GM21528 (cell line): ENCODE data around the gene TNRC6B.
"Not testable (repeated sequence)": the region's sequence is repeated elsewhere in the genome, so short reads cannot be mapped to it uniquely, and the experiment has no call there.

ENCODE experiments used
- ATAC-seq: cut with Tn5 transposase; IDR thresholded peaks from one replicate; pipeline ENCODE4 v1.9.1; 2021; ENCODE audit warnings: mild to moderate bottlenecking, moderate library complexity; ENCODE audit not compliant: unreplicated experiment, low FRiP score

The TNRC6B gene, protein sequence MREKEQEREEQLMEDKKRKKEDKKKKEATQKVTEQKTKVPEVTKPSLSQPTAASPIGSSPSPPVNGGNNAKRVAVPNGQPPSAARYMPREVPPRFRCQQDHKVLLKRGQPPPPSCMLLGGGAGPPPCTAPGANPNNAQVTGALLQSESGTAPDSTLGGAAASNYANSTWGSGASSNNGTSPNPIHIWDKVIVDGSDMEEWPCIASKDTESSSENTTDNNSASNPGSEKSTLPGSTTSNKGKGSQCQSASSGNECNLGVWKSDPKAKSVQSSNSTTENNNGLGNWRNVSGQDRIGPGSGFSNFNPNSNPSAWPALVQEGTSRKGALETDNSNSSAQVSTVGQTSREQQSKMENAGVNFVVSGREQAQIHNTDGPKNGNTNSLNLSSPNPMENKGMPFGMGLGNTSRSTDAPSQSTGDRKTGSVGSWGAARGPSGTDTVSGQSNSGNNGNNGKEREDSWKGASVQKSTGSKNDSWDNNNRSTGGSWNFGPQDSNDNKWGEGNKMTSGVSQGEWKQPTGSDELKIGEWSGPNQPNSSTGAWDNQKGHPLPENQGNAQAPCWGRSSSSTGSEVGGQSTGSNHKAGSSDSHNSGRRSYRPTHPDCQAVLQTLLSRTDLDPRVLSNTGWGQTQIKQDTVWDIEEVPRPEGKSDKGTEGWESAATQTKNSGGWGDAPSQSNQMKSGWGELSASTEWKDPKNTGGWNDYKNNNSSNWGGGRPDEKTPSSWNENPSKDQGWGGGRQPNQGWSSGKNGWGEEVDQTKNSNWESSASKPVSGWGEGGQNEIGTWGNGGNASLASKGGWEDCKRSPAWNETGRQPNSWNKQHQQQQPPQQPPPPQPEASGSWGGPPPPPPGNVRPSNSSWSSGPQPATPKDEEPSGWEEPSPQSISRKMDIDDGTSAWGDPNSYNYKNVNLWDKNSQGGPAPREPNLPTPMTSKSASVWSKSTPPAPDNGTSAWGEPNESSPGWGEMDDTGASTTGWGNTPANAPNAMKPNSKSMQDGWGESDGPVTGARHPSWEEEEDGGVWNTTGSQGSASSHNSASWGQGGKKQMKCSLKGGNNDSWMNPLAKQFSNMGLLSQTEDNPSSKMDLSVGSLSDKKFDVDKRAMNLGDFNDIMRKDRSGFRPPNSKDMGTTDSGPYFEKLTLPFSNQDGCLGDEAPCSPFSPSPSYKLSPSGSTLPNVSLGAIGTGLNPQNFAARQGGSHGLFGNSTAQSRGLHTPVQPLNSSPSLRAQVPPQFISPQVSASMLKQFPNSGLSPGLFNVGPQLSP (N-terminal part only)

GRCh38 chr22:40177738-40178416, at the start of gene TNRC6B:
Gene TNRC6B, plus strand, starts transcription at chr22:40177925. Its CDS starts 211 bp downstream, at chr22:40178136.
- ATAC-seq: peak; percentile 81

- ATAC-seq: no peak
These were observed 48.7 kb upstream of the TNRC6B start for GRCh38 chr22:40128989-40129388.

- no peak for ATAC-seq
These were observed 40.6 kb upstream of the TNRC6B start for GRCh38 chr22:40137132-40137531.

DNA sequence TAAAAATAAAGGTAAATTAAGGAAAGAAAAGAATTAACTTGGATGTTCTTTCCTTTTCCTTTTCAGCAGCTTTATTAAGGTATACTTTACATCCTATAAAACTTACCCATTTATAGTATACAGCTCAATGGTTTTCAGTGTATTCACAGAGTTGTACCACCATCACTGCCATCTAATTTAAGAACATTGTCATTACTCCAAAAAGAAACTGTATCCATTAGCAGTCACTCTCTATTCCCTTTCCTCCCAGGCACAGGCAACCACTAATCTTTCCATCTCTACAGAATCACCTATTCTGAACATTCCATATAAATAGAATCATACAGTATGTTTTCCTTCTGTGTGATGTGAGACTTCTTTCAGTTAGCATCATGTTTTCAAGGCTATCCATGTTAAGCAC, 38.9 kb upstream of the TNRC6B start:
- ATAC-seq: no peak

GRCh38 chr22:40147388-40148176, 30.1 kb upstream of the TNRC6B start:
- no peak for ATAC-seq

DNA sequence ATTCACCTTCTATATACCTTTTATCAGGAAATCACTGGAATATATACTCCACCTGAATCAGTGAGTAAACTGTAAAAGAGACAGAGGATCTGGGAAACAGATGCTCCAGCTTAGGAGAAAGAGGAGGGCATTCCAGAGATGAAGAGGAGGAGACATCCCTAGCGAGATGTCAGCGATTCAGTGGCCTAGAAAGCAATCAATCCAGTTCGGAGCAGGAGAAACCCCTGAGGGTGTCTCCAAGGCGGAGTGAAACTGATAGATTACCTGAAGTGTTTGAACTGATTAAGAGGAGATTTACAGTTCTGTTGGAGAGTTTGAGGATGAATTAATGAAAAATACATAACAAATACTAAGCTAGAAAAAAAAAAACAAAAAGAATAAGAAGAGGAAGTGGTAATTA, 24.5 kb upstream of the TNRC6B start:
- no peak for ATAC-seq

DNA sequence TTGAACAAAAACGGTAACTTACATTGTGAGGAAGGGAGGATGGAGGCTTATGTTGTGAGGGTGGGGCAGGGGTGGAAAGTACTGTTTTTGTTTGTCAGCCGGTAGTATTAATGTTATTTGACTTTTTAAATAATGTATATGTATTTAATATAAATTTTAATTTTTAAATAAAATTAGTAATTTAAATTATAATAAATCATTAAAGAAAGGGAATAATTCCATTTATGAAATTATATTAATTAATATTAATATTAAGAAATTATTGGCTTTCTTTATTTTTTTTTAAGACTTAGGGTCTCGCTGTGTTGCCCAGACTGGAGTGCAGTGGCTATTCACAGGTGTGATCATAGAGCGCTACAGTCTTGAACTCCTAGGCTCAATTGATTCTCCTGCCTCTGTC, 24.0 kb upstream of the TNRC6B start:
- ATAC-seq: no peak

DNA sequence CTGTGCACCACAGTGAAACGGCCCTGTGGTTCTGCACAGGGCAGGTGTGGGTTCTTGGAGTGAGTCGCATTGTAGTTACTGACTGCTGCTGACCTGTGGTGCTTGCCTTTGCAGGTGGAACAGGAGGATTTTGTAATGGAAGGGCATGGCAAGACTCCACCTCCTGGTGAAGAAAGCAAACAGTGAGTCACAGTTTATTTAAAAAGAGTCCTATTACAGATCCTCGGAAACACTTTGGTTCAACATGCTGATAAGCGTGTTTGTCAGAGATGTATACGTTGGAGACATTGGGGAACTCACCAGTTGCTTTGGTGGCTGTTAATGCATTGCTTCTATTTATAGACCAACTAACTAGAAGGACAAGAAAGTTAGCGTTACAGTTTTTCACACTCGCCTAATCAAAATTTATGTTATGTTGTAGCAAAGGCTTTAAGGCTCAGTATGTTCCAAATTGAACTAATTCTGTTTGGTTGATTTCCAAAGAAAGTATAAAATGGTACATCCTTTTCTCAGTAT, 21.7 kb upstream of the TNRC6B start:
- no peak for ATAC-seq

DNA sequence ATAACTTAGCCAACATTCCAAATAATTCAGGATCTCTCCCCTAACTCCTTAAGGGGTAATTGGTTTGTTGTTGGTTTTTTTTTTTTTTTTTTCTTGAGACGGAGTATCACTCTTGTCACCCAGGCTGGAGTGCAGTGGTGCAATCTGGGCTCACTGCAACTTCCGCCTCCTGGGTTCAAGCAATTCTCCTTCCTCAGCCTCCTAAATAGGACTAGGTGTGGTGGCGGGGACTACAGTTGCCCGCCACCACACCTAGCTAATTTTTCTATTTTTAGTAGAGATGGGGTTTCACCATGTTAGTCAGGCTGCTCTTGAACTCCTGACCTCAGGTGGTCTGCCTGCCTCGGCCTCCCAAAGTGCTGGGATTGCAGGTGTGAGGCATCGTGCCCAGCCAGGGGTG, 21.0 kb upstream of the TNRC6B start:
- not testable (repeated sequence) for ATAC-seq

GRCh38 chr22:40157330-40157945, 20.3 kb upstream of the TNRC6B start:
- ATAC-seq: no peak

- no peak for ATAC-seq
These were observed 16.5 kb upstream of the TNRC6B start for GRCh38 chr22:40161194-40161593.

DNA sequence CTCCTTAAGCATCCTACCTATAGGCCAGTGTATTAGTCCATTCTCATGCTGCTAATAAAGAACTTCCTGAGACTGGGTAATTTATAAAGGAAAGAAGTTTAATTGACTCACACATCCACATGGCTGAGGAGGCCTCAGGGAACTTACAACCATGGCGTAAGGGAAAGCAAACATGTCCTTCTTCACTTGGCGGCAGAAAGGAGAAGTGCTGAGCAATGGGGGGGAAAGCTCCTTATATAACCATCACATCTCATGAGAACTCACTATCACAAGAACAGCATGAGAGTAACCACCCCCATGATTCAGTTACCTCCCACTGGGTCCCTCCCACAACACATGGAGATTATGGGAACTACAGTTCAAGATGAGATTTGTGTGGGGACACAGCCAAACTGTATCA, 12.2 kb upstream of the TNRC6B start:
- ATAC-seq: not testable (repeated sequence)

DNA sequence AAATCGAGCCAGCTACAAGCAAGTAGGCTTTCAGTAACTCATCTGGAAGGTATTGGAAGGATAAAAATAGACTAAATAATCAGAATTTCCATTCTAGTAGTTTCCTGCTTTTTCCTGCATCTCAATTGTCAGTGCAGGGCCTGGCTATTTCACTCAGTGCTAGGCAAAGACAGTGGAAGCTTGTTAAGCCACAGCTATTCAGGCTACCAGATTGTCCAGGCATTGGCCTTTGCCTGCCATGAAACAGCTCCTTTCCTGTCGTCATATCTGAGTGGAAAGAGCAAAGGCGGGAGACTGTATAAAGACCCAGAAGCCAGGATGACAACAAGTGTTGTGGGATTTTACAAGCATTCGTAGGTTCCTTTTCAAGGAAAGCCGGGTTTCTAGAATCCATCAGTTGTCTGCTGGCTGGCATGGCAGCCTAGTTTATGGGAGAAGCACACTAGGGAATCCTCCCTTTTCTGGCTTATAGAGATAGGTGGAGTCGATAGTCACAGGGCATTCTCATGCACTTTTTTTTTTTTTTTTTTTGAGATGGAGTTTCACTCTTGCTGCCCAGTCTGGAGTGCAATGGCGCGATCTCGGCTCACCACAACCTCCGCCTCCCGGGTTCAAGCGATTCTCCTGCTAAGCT, 2.0 kb upstream of the TNRC6B start:
- ATAC-seq: no peak

GRCh38 chr22:40176921-40177737, 596 bp upstream of the TNRC6B start:
- peak; percentile 18 for ATAC-seq

DNA sequence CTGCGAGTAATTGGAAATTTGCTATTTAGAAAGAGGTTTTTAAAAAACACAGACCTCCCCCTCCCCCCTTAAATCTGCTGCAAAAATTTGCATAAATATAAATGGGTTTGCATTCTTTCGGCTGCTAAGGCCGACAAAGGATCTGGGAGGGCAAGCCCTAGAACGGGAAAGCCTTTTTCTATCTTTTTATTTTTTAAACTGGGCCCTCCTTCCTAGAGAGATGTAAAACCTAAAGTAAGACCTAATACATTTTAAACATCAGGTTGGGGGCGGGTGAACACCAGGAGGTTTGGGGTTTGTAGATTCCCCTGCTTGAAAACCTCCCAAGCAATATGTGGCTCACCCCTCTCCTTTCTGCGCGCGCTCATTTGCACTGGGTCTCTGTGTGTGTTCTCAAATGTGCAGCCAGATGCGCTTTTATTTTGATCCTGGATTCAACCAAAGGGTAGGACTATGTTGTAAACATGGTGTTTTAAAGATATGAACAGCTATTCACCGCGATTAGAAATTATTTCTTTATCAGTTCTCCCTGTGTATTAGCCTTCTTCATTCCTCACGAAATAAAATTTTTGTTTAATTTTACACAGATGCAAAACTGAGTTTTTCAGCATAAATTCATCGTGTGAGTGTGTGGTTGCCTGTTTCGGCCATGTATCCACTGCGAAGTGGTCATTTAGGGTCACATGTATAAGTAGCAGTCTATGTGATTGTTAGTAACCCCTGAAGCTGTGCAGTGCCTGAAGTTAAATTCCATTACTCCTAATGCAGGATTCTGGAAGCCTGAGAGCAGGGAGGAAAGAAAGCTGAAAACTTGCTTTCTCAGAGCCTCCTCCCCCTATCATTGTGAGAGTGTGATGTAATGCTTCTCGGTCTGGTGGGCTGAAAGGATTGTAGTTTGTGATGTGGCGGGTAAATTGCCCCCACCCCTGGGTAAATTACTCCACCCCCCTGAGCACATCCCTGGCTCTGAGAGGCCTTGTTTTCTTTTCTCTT, 988 bp downstream of the TNRC6B start:
- no peak for ATAC-seq

DNA sequence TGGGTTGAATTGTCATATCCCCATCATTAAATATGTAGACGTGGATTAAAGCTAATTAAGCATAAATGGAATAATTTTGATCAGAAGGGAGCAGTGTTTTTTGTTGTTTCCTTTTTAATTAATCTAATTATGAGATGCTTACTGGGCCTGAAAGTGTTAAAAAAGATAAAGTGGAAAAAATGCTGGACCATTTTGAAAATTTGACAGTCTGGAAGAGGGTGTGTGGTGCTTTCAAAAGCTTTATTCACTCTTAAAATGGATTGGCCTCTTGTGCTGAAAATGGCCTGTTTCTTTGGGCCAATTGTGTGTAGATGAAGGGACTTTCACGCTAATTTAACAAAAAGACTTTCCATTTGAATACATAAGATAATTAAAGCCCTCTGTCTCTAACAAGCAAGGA, 1.8 kb downstream of the TNRC6B start:
- ATAC-seq: no peak
